Suprapubic skin (tissue), 3 donors: Measurements from ENCODE around the gene SPTBN5.

Experiments used
- CTCF ChIP-seq, 2 donors: fragments of 200-600 bp in 1 of 2; fragments of 450-650 bp in 1 of 2; sonication (generic) in 1 of 2; IDR thresholded peaks; one replicate each; pipeline ENCODE4 v1.5.1; 2016 to 2019; ENCODE audit warnings: antibody characterized with exemption in 2 of 2, mild to moderate bottlenecking in 1 of 2, moderate library complexity in 1 of 2
- POLR2AphosphoS5 ChIP-seq, 3 donors: sonication (generic); formaldehyde crosslinking; IDR thresholded peaks; one replicate each; pipeline ENCODE4 v1.6.1; 2017; ENCODE audit warnings: antibody characterized with exemption in 3 of 3

GRCh38 chr15:41942886-41943285, 49.0 kb upstream of the SPTBN5 start:
- no peak for TF ChIP-seq CTCF (IDR thresholded peaks at IDR 0.05)
- TF ChIP-seq POLR2AphosphoS5 (IDR thresholded peaks at IDR 0.05), result no peak
